Endothelial cell of umbilical vein (primary cell): Measurements from ENCODE around the gene DPEP3. TPM values are rescaled to one million over a fixed set of nuclear protein-coding genes. Genes with fewer than 3 reads are reported as not detected.

ENCODE experiments used
- BruUV-seq: library from RNA; stranded (reverse); fragments of 400-500 nt; replicated peaks from 2 replicates; lab custom pipeline; 2021; lab: Mats Ljungman, UMichigan
- CTCF ChIA-PET: fragments of 300-600, 350-600 bp; sonication (Branson Sonifier 250); formaldehyde crosslinking; loops from one replicate; lab custom pipeline; 2021; ENCODE audit warnings: antibody characterized with exemption, inconsistent platforms; lab: Charles Lee
- POLR2A ChIA-PET: fragments of 300-600, 350-600 bp; sonication (Branson Sonifier 250); formaldehyde crosslinking; loops from one replicate; lab custom pipeline; 2021; ENCODE audit warnings: antibody characterized with exemption, inconsistent platforms; lab: Charles Lee
- DNase-seq: peaks from one replicate; pipeline ENCODE4 v3.0.0-alpha.2; 2011; ENCODE audit warnings: low read depth, low spot score
- FAIRE-seq: peaks from 2 replicates; lab custom pipeline; 2011; peaks lifted over from hg19 to GRCh38; lab: Jason Lieb, UNC
- H2AFZ ChIP-seq: 2 replicates; pipeline ENCODE4 v1.6.0; 2012; ENCODE audit warnings: low read depth, low read length, control low read depth, inconsistent platforms
- H3K27ac ChIP-seq: 2 replicates; pipeline ENCODE4 v1.5.1; 2011; ENCODE audit warnings: low read depth, mild to moderate bottlenecking, control low read depth, low read length, moderate library complexity; ENCODE audit not compliant: insufficient read depth
- H3K27me3 ChIP-seq, 2 experiments: 2 replicates each; pipeline versions ENCODE4 v1.6.0 to v1.6.1; 2011; ENCODE audit warnings: low read length in 2 of 2, mixed read lengths in 1 of 2; ENCODE audit not compliant: control insufficient read depth in 2 of 2, insufficient read depth in 2 of 2
- H3K36me3 ChIP-seq, 2 experiments: 2 replicates in 1 of 2; 3 replicates in 1 of 2; pipeline ENCODE4 v1.5.1; 2011; ENCODE audit warnings: low read length in 2 of 2, mild to moderate bottlenecking in 1 of 2, moderate library complexity in 1 of 2; ENCODE audit not compliant: control insufficient read depth in 2 of 2, insufficient read depth in 2 of 2; ENCODE audit errors: extremely low read depth in 1 of 2
- H3K4me1 ChIP-seq: 3 replicates; pipeline ENCODE4 v1.5.1; 2011; ENCODE audit warnings: mild to moderate bottlenecking, low read length; ENCODE audit not compliant: control insufficient read depth, insufficient read depth; ENCODE audit errors: extremely low read depth
- H3K4me2 ChIP-seq: 2 replicates; pipeline ENCODE4 v1.6.1; 2011; ENCODE audit warnings: low read length, control low read depth, mixed read lengths; ENCODE audit not compliant: insufficient read depth
- H3K4me3 ChIP-seq, 3 experiments: fragments of 200-600 bp in 1 of 3; sonication (generic), shearing (Covaris generic) in 1 of 3; replicated peaks in 1 of 3; 2 replicates each; pipeline ENCODE4 v1.5.1; 2011 to 2016; ENCODE audit warnings: control low read depth in 3 of 3, low read length in 3 of 3, mild to moderate bottlenecking in 2 of 3, inconsistent platforms in 1 of 3, low read depth in 1 of 3, moderate library complexity in 1 of 3; ENCODE audit not compliant: insufficient read depth in 1 of 3
- H3K79me2 ChIP-seq: 2 replicates; pipeline ENCODE4 v1.6.0; 2012; ENCODE audit warnings: low read length, inconsistent platforms; ENCODE audit not compliant: control insufficient read depth, insufficient read depth
- H3K9ac ChIP-seq: replicated peaks from 2 replicates; pipeline ENCODE3; 2011; ENCODE audit warnings: low read length, control low read depth; ENCODE audit not compliant: insufficient read depth; ENCODE audit errors: extremely low read depth
- H3K9me1 ChIP-seq: replicated peaks from 3 replicates; pipeline ENCODE4 v1.6.0; 2011; ENCODE audit warnings: mild to moderate bottlenecking, low read length; ENCODE audit not compliant: control insufficient read depth, insufficient read depth; ENCODE audit errors: extremely low read depth
- H3K9me3 ChIP-seq: replicated peaks from 2 replicates; pipeline ENCODE4 v1.5.1; 2012; ENCODE audit warnings: low read length, inconsistent platforms; ENCODE audit not compliant: control insufficient read depth, insufficient read depth
- H4K20me1 ChIP-seq: replicated peaks from 2 replicates; pipeline ENCODE3; 2011; ENCODE audit warnings: mild to moderate bottlenecking, low read length; ENCODE audit not compliant: control insufficient read depth, insufficient read depth; ENCODE audit errors: extremely low read depth
- CTCF ChIP-seq, 2 donors: IDR thresholded peaks; 1 replicate in 1 of 2; 2 replicates in 1 of 2; pipeline ENCODE4 v1.5.1; 2011; ENCODE audit warnings: low read length in 2 of 2, mild to moderate bottlenecking in 2 of 2, moderate library complexity in 2 of 2, control low read depth in 1 of 2, inconsistent platforms in 1 of 2, low read depth in 1 of 2; ENCODE audit not compliant: insufficient read depth in 1 of 2; ENCODE audit errors: extremely low read depth in 1 of 2
- EZH2 ChIP-seq: IDR thresholded peaks from 2 replicates; pipeline ENCODE4 v1.6.1; 2012; ENCODE audit warnings: borderline replicate concordance, low read depth, mild to moderate bottlenecking, moderate library complexity, low read length, inconsistent platforms; ENCODE audit not compliant: severe bottlenecking
- FOS ChIP-seq: IDR thresholded peaks from 2 replicates; pipeline ENCODE4 v1.6.1; 2011; ENCODE audit warnings: mild to moderate bottlenecking, low read length, moderate library complexity, borderline replicate concordance; ENCODE audit not compliant: insufficient read depth
- GATA2 ChIP-seq: IDR thresholded peaks from 2 replicates; pipeline ENCODE4 v1.7.0; 2011; ENCODE audit warnings: low read depth, mild to moderate bottlenecking, moderate library complexity, mixed read lengths, low read length; ENCODE audit not compliant: insufficient read length, insufficient read depth
- JUN ChIP-seq: IDR thresholded peaks from 2 replicates; pipeline ENCODE4 v1.6.1; 2011; ENCODE audit warnings: borderline replicate concordance, low read depth; ENCODE audit not compliant: insufficient read length, insufficient read depth
- MAX ChIP-seq: IDR thresholded peaks from 2 replicates; pipeline ENCODE4 v1.6.1; 2011; ENCODE audit not compliant: insufficient read depth, insufficient read length
- MYC ChIP-seq: IDR thresholded peaks from one replicate; pipeline ENCODE4 v1.6.1; 2011; ENCODE audit warnings: mild to moderate bottlenecking, low read depth, low read length
- POLR2A ChIP-seq: IDR thresholded peaks from 2 replicates; pipeline ENCODE4 v1.6.1; 2012; ENCODE audit warnings: low read depth, mild to moderate bottlenecking, control low read depth, low read length
- POLR2AphosphoS5 ChIP-seq: IDR thresholded peaks from 2 replicates; pipeline ENCODE4 v1.6.1; 2012; ENCODE audit warnings: low read depth, mild to moderate bottlenecking, control low read depth, low read length, moderate library complexity; ENCODE audit not compliant: insufficient read depth
- dilution Hi-C: fragments of 300-500 bp; cut with MboI; formaldehyde crosslinking; loops from one replicate; pipeline ENCODE4 v1.15.0; 2019; ENCODE audit warnings: low sequenced_read_pairs; ENCODE audit not compliant: extremely low pct_ligation_motif_present
- intact Hi-C: fragments of 100-400 bp; cut with micrococcal nuclease; formaldehyde crosslinking; loops from one replicate; pipeline ENCODE4 v1.10.0; 2022
- polyA plus RNA-seq, 4 experiments: library from polyadenylated mRNA; depleted of rRNA in 3 of 4; stranded (reverse) in 3 of 4; unstranded in 1 of 4; fragments of >200 nt; gene quantifications; 2 replicates each; pipeline versions ENCODE4 v1.2.1 to v1.2.3, GENCODE V29; 2011 to 2012; ENCODE audit warnings: missing spikeins in 1 of 4
- total RNA-seq: library from RNA; stranded (reverse); gene quantifications from 2 replicates; pipeline ENCODE4 v1.2.3, GENCODE V29; 2021

The DPEP3 gene
- total and polyA plus RNA-seq, 2 donors (not counting 3 experiments of a cell fraction or from before 2014, with no cell fraction given), result 0.06 TPM; not detected in 1

- POLR2A ChIA-PET, result no interaction called here
- CTCF ChIA-PET, result interaction anchor here (1.3 to 1.4 kb wide), 2 partner anchors 40 to 104 kb away, joined by 4 to 5 read pairs; no protein-coding TSS in a partner anchor
These were observed 15.7 kb downstream of the DPEP3 start for GRCh38 chr16:67964477-67965131.

More at GRCh38 chr16:67964477-67965131, 15.7 kb downstream of the DPEP3 start:
- dilution Hi-C loops (no loop called here), intact Hi-C loops (no loop called here)
- FAIRE-seq (no peak), DNase-seq (no peak)
- Histone ChIP-seq H3K9me3 (no peaks in the 10 kb centered on the region), H3K27ac (no peak overlapping the region), H3K27me3 (no peaks in the 10 kb centered on the region), H3K4me1 (peaks cover 22% of the 10 kb centered on the region), H3K9me1 (no peaks in the 10 kb centered on the region), H3K9ac (no peak overlapping the region), H2AFZ (no peak overlapping the region), H3K4me2 (no peak overlapping the region), H3K79me2 (peaks cover 52% of the 10 kb centered on the region), H3K36me3 (peaks cover 10 to 31% of the 10 kb centered on the region in 2 experiments), H4K20me1 (no peaks in the 10 kb centered on the region), H3K4me3 (no peak overlapping the region)
- no peak for TF ChIP-seq CTCF (IDR thresholded peaks at IDR 0.05; ENCODE audit: extremely low read depth in 1 of 2, insufficient read depth in 1 of 2, low read depth in 1 of 2, low read length in 2 of 2)
- no peak for TF ChIP-seq POLR2AphosphoS5
- no peak for TF ChIP-seq FOS
- TF ChIP-seq POLR2A, result no peak
- no peak for TF ChIP-seq MAX
- no peak for TF ChIP-seq GATA2
- no peak for TF ChIP-seq JUN
- no peak for TF ChIP-seq MYC
- no peak for TF ChIP-seq EZH2
- no TSS peak for BruUV-seq
